ENCODE results near the gene CAPN2.

Gene CAPN2

GRCh38 chr1:223702735-223703667 lies 9.3 kb upstream of the CAPN2 start:
- no peak for DNase-seq (ENCODE audit: low spot score)

- no peak for DNase-seq (ENCODE audit: low spot score)
Measured at GRCh38 chr1:223703668-223704013, 8.7 kb upstream of the CAPN2 start.

- no peak for DNase-seq (ENCODE audit: low spot score)
Measured at GRCh38 chr1:223704921-223705878, 7.1 kb upstream of the CAPN2 start.

- DNase-seq (ENCODE audit: low spot score), result no peak
Measured at GRCh38 chr1:223706077-223706973, 6.0 kb upstream of the CAPN2 start.

GRCh38 chr1:223707256-223708000 lies 4.9 kb upstream of the CAPN2 start:
- DNase-seq (ENCODE audit: low spot score), result no peak

- DNase-seq (ENCODE audit: low spot score), result no peak
Measured at GRCh38 chr1:223708001-223708359, 4.4 kb upstream of the CAPN2 start.

DNA sequence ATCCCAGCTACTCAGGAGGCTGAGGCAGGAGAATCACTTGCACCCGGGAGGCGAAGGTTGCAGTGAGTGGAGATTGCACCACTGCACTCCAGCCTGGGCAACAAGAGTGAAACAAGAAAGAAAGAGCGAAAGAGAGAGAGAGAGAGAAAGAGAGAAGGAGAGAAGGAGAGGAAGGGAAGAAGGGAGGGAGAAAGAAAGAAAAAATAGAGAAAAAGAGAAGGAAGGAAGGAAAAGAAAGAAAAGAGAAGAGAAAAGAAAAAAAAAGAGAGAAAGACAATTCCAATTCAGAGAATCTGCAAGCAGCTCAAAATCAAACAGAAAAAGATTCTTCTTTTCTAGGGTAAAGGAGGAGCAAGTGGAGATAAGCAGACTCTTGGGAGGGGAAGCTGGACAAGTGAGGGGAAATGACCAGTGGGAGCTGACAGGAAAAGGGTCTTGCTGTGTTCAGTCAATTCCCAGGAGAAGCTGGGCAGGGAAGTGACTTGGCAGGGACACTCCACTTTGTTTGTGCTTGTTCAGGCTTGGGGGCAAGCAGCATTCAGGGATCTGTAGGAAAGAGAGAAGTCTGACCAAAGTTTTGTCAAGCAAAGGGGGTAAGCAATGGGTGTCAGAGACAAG lies 3.6 kb upstream of the CAPN2 start:
- no peak for DNase-seq (ENCODE audit: low spot score)

DNA sequence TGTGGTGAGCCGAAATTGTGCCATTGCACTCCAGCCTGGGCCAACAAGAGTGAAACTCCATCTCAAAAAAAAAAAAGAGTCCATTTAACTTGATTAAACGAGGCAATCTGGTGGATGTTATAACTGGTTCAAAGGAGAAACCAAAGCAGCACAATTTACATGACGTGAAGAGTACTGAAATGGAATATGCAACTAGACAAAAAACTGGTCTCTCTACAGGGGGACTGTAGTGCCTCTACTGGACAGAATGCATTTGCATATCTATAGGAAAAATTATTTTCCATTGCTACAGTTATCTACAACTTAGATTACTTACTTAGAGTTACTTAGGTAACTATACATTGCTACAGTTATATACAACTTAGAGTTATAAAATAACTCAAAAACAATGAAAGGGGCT lies 2.7 kb upstream of the CAPN2 start:
- DNase-seq (ENCODE audit: low spot score), result no peak

DNA sequence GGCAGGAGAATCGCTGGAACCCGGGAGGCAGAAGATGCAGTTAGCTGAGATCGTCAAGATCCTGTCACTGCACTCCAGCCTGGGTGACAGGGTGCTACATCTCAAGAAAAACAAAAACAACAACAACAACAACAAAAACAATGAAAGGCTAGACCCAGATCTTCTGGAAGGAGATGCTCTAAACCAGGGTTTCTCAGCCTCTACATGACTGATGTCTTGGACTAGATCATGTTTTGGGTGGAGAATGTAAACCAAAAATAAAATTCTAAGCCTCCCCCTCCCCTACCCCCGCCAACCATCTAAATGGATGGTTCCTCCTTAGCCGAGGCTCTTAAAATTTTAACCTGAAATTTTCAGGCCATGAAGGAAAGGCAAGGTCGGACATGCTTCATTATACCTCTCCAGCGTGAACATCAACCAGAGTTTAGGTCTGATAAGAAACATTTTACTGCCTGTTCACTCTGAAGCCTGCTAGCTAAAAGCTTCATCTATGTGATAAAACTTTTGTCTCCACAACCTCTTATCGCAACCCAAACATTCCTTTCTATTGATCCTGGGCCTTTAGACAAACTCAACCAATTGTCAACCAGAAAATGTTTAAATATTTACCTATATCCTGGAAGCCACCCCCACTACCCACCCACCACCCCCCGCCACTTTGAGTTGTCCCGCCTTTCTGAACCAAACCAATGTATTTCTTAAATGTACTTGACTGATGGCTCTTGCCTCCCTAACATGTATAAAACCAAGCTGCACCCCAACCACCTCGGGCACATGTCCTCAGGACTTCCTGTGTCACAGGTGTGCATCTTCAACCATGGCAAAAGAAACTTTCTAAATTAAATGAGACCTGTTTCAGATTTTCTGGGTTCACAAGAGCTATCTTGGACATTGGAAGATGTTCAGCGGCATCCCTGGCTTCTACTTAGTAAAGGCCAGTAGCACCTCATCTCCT lies 1.9 kb upstream of the CAPN2 start:
- DNase-seq (ENCODE audit: low spot score), result no peak

- no peak for DNase-seq (ENCODE audit: low spot score)
Measured at GRCh38 chr1:223711173-223711572, 1.2 kb upstream of the CAPN2 start.

DNA sequence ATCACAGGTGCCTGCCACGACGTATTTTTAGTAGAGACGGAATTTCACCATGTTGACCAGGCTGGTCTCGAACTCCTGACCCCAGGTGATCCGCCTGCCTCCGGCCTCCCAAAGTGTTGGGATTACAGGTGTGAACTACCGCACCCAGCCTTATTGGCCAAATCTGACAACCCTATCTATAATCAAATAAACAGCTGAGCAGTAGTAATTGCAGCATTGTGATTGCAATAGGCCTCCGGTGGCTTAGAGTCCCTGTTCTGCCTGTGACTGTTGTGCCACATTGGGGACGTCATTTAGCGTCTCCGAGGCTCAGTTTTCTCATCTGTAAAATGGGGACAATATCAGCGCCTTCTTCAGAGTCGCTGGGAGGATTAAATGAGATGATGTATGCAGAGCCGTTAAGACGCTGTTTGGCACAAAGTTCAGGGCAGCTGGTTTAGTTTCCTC lies 569 bp upstream of the CAPN2 start:
- no peak for DNase-seq (ENCODE audit: low spot score)

DNA sequence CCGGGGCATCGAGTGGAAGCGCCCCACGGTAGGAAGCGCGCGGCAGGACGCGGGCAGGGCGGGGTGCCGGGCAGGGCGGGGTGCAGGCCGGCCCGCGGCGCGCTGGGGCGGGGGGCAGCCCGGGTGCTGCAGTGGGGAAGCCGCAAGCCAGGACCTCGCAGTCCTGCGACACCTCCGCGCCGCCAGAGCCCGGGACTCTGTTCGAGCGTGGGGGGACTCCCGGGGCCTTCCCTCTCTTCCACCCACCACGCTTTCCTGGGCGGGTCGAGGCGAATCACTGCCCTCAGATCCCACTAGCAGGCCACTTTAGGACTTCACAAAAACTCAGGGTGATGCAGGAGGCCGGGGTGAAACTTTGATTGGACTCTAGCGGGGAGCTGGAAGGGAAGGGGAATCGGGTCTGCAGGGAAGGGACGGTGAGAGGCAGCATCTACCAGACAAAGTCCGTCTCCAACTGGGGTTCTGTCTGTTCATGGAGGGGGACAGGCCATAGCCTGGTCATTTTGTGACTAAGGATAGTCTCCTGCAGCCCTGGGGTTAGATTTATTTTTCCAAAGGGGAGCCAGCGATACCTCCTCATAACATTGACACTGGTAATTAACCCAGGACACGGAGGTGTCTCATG lies 623 bp downstream of the CAPN2 start:
- DNase-seq (ENCODE audit: low spot score), result peak; percentile 67

- no peak for DNase-seq (ENCODE audit: low spot score)
Measured at GRCh38 chr1:223713546-223714420, 1.4 kb downstream of the CAPN2 start.

- no peak for DNase-seq (ENCODE audit: low spot score)
Measured at GRCh38 chr1:223714421-223714724, 2.0 kb downstream of the CAPN2 start.

GRCh38 chr1:223714849-223715603 lies 2.7 kb downstream of the CAPN2 start:
- no peak for DNase-seq (ENCODE audit: low spot score)

- no peak for DNase-seq (ENCODE audit: low spot score)
Measured at GRCh38 chr1:223715604-223716172, 3.3 kb downstream of the CAPN2 start.

GRCh38 chr1:223716302-223716862 lies 4.0 kb downstream of the CAPN2 start:
- no peak for DNase-seq (ENCODE audit: low spot score)

Measured in ecto neural progenitor cell (in vitro differentiated cells).